Nephron (organoid): Measurements from ENCODE around the gene ARHGAP22.

ENCODE experiments used
- H3K27ac Mint-ChIP-seq, 3 experiments: 2 replicates each; pipeline ENCODE4 v1.8.0; 2020; ENCODE audit warnings: mixed read lengths in 3 of 3, mild to moderate bottlenecking in 2 of 3, moderate library complexity in 1 of 3
- H3K27me3 Mint-ChIP-seq: 2 replicates; pipeline ENCODE4 v1.8.0; 2021; ENCODE audit warnings: low read depth, mild to moderate bottlenecking, moderate library complexity, mixed read lengths
- H3K36me3 Mint-ChIP-seq: 2 replicates; pipeline ENCODE4 v1.8.0; 2020; ENCODE audit warnings: low read depth, mixed read lengths
- H3K4me1 Mint-ChIP-seq: 2 replicates; pipeline ENCODE4 v1.8.0; 2020; ENCODE audit warnings: mixed read lengths
- H3K4me3 Mint-ChIP-seq, 3 experiments: 2 replicates each; pipeline ENCODE4 v1.8.0; 2020; ENCODE audit warnings: mild to moderate bottlenecking in 3 of 3, mixed read lengths in 3 of 3, moderate library complexity in 2 of 3
- H3K9me3 Mint-ChIP-seq: 2 replicates; pipeline ENCODE4 v1.8.0; 2020; ENCODE audit warnings: mixed read lengths
- TF ChIP-seq, protein P1 (sequence below), 3 experiments: fragments of 200-600 bp; sonication (generic); IDR thresholded peaks; one replicate each; pipeline ENCODE4 v1.5.0; 2021; ENCODE audit warnings: antibody characterized with exemption in 3 of 3; ENCODE audit not compliant: unreplicated experiment in 3 of 3

Gene ARHGAP22

DNA sequence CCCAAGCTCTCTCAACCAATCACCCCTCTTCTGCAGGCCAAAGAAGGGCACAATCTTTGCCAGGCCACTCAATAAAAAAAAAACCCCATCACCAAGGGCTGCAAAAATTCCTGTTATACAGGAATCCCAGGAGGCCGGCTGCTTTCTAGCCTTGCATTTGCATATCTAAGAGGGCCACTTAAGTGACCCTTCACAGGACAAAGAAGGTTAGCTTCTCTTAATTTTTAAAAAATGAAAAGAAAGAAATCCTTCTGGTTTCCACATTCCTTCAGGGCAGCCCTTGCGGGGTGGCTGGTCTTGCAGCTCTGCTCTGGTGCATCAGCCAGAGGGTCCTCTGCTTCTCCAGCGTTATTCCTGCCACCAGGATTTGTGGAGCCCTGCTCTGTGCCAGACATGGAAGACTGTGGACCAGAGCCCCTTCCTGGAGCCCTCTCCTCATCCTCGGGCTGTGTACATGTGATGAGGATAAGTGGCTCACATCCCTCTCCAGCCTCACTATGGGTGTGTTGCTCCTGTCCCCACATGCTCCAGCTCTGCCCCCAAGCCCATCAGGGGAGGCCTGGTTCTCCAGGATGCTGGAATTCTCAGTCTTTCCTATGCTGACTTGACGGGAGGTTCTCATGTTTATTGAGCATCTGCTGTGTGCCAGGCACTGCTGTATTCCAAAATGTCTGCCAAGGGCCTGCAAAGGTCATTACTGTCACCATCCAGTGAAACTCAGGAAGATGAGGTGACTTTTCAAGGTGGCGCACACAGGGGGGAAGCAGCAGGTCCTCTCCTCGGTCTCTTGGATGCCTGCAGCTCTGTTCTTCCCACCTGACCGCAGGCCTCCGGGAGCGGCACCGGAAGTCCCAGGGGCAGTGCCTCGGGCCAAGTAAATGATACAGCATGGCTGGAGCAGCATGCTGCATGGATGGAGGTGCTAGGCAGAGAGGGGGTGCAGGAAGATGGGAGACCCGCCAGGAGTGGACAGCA, 67.7 kb downstream of the ARHGAP22 start:
- Mint-ChIP-seq H3K9me3 (no peaks in the 10 kb centered on the region), H3K27ac (no peak overlapping the region), H3K36me3 (no peaks in the 10 kb centered on the region), H3K27me3 (peaks cover 4% of the 10 kb centered on the region), H3K4me1 (no peaks in the 10 kb centered on the region), H3K4me3 (no peak overlapping the region)
- TF ChIP-seq, protein P1, sequence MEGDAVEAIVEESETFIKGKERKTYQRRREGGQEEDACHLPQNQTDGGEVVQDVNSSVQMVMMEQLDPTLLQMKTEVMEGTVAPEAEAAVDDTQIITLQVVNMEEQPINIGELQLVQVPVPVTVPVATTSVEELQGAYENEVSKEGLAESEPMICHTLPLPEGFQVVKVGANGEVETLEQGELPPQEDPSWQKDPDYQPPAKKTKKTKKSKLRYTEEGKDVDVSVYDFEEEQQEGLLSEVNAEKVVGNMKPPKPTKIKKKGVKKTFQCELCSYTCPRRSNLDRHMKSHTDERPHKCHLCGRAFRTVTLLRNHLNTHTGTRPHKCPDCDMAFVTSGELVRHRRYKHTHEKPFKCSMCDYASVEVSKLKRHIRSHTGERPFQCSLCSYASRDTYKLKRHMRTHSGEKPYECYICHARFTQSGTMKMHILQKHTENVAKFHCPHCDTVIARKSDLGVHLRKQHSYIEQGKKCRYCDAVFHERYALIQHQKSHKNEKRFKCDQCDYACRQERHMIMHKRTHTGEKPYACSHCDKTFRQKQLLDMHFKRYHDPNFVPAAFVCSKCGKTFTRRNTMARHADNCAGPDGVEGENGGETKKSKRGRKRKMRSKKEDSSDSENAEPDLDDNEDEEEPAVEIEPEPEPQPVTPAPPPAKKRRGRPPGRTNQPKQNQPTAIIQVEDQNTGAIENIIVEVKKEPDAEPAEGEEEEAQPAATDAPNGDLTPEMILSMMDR (IDR thresholded peaks at IDR 0.05; ENCODE audit: unreplicated experiment in 3 of 3), result no peak

DNA sequence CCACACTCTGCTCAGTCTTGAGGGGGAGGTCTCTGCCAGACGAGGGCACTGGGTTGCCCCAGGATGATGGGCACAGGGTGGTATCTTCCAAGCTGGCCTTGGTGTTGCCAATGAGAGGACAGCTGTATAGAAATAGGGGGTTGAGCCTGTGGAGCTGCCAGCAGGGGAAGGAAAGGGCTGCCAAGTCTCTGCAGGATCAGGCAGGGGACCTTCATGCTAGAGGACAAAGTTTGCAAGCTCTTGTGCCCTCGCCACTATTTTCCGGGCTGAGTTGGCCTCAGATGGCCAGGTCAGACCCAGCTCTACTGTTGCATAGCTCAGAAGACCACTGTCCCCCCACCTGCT, 68.7 kb downstream of the ARHGAP22 start:
- Mint-ChIP-seq H3K27me3 (peaks cover 4% of the 10 kb centered on the region), H3K4me3 (no peak overlapping the region), H3K9me3 (no peaks in the 10 kb centered on the region), H3K4me1 (no peaks in the 10 kb centered on the region), H3K27ac (no peak overlapping the region), H3K36me3 (no peaks in the 10 kb centered on the region)
- TF ChIP-seq, protein P1 (IDR thresholded peaks at IDR 0.05; ENCODE audit: unreplicated experiment in 3 of 3), result no peak

DNA sequence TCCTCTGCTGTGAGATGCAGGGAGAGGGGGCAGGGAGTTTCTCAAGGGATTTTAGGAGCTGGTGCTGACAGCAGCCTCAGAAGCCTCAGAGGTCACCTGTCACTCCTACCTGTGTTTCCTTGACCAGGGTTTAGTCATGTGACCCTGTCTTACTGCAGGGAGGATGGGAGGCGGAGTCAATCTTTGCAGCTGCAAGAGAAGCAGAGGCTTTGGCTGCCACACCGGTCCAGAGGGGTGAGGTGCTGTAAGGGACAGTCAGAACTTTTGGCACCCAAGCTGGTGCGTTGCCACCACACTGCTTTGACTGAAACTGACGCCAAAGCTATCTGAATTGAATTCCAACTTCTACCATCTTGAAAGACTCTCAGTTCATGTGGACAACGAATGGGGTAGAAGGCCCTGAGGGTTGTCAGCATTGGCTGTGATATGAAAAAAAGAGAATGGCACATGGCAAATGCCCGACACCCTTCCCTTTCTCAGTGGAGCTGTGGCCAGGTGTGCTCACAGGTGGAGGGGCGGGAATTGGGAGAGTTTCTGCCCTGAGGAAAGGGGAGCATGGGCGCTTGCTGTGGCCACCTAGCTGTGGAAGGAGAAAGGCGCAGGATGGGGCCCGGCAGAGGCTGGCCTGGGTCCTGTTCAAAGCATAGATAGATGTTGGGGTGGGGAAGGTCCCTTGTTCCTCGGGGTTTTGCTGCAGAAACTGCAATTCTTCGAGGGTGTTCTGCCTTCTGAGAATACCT, 69.3 kb downstream of the ARHGAP22 start:
- TF ChIP-seq, protein P1 (IDR thresholded peaks at IDR 0.05; ENCODE audit: unreplicated experiment in 3 of 3), result no peak

DNA sequence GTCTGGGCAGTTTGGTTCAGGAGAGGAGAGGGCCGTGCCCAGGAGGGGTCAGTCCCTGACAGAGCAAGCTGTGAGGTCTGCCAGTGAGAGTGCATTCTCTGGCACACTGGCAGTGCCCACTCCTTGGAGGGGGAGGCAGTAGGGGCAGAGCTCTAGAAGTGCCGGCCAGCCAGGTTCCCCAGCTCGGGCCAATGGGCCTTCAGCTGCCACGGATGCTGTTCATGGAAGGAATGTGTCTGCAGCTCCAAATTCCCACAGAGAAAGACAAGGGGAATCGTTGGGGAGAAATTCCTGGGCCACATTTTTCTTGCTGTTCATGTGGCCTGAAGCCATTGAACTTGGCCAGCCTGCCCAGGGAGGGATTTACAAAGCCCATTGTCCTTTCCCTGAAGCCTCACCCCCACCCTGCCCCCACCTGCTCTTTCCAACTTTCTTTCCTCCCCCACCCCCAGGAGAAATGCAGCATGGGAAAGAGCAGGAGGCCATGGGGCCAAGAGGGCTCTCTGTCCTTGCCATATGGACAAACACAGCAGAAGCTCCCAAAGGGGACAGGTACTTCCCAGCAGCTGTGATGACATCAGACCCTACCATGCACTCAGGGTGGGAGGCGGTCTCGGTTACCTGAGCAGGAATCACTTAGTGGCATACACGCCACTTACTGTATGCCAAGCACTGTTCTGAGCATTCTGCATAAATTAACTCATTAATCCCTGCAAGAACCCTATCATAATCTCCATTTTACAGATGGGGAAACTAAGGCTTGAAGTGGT, 70.7 kb downstream of the ARHGAP22 start:
- Mint-ChIP-seq H3K4me1 (no peaks in the 10 kb centered on the region), H3K9me3 (no peaks in the 10 kb centered on the region), H3K4me3 (no peak overlapping the region), H3K36me3 (no peaks in the 10 kb centered on the region), H3K27me3 (peaks cover 4% of the 10 kb centered on the region), H3K27ac (no peak overlapping the region)
- TF ChIP-seq, protein P1 (IDR thresholded peaks at IDR 0.05; ENCODE audit: unreplicated experiment in 3 of 3), result no peak

More for the DNA sequence above, 69.3 kb downstream of the ARHGAP22 start:
- Mint-ChIP-seq H3K4me3 (no peak overlapping the region), H3K36me3 (no peaks in the 10 kb centered on the region), H3K4me1 (no peaks in the 10 kb centered on the region), H3K27me3 (peaks cover 4% of the 10 kb centered on the region), H3K9me3 (no peaks in the 10 kb centered on the region), H3K27ac (no peak overlapping the region)

DNA sequence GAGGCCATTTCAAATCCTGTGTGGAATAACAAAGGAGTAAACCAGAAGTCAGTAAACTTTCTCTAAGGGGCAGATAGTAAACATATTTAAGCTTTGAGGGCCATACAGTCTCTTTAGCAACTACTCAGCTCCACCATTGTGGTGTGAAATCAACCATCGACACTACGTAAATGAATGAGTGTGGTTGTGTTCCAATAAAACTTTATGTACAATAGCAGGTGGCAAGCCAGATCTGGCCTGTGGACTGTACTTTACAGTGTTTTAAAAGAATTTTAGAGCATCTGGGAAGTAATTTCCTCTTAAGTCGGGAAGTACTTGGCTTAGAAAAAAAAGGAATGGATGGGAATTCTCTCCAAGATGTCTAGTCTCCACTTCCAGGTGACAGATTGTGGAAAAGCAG, 71.3 kb downstream of the ARHGAP22 start:
- H3K27me3 Mint-ChIP-seq, result peaks cover 8% of the 10 kb centered on the region

More for the DNA sequence above, 71.3 kb downstream of the ARHGAP22 start:
- H3K4me3 Mint-ChIP-seq, result no peak overlapping the region
- H3K9me3 Mint-ChIP-seq, result no peaks in the 10 kb centered on the region
- H3K36me3 Mint-ChIP-seq, result no peaks in the 10 kb centered on the region
- H3K4me1 Mint-ChIP-seq, result no peaks in the 10 kb centered on the region
- TF ChIP-seq, protein P1 (IDR thresholded peaks at IDR 0.05; ENCODE audit: unreplicated experiment in 3 of 3), result no peak
- no peak overlapping the region for H3K27ac Mint-ChIP-seq
